ENCODE measurements around the gene SMAD3. TPM values are rescaled to one million over a fixed set of nuclear protein-coding genes. Genes with fewer than 3 reads are reported as not detected.

Gene SMAD3
- total and polyA plus RNA-seq, 2 of the 4 experiments (the other 2 are of a cell fraction) = 71.0 to 177 TPM

DNA sequence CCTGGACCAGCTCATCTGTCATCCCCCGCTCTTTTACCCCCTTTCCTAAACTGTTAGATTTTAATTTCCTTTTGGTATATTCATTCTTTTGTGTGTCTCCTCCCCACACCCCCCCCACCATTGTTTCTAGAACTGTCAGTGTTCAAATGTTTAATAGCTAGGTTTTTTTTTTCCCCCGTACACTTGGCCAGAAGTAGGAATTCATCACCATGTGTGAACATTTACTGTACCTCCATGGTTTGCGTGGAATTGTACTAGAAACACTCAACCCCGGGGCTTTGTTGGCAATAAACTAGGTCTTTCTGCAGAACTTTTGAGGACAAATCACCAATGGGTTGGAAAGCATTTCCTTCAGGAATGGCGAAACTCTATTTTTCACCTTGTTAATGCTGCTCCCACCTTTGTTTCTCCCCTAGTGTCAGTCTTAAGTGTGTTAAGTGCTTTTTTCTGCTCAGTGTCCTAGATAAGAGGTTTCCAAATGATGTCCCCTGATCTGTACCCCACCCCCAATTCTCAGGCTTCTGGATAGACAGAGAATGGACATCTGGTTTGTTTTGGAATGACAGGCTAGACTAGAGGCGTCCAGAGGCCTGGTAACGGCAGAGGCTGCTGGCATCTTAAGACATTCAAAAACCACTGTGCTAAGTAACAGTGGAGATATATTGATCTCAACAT, 76.8 kb downstream of the SMAD3 start (continued):
- no peak for TF ChIP-seq MAZ (IDR thresholded peaks at IDR 0.05; ENCODE audit: borderline replicate concordance, low read depth, low read length)

DNA sequence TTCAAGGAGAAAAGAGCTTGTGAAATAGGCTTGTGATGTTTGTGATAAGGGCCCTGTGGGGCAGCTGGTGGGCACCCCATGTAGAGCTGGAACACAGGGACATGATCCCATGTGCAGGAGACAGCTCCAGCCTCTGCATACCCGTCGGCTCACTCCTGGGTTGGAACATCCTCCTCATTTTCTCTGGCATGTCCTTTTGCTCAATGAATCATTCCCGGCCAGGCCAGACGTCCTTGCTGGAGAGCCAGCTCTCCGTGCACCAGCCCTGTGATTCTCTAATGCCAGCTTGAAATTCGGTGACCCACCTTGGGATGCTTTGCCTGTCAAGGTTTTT, 77.3 kb downstream of the SMAD3 start:
- Histone ChIP-seq H3K4me1 (ENCODE audit: control insufficient read depth, insufficient read depth, low read length) (peaks cover 66% of the 10 kb centered on the region), H3K9me3 (ENCODE audit: control insufficient read depth, insufficient read depth, low read length) (no peaks in the 10 kb centered on the region), H4K20me1 (ENCODE audit: insufficient read depth, low read length) (peaks cover 23% of the 10 kb centered on the region; the same call in 1 of the 2 replicates), H4K5ac (ENCODE audit: low read depth, low read length) (peak overlapping the region; percentile 21; the same call in 1 of the 2 replicates), H3K27ac (ENCODE audit: insufficient read depth, low read length) (peak overlapping the region; percentile 54), H3K14ac (replicated peaks; ENCODE audit: low read depth, low read length) (peak overlapping the region; percentile 47), H4K8ac (ENCODE audit: low read depth in 2 of 2, low read length in 2 of 2) (peak overlapping the region; percentile 82 to 88), H2AFZ (replicated peaks; ENCODE audit: low read length, poor library complexity) (no peak overlapping the region), H3K23ac (ENCODE audit: low read depth, low read length) (peak overlapping the region; percentile 95), H2AK9ac (replicated peaks; ENCODE audit: low read depth, low read length, poor library complexity) (no peak overlapping the region), H2BK15ac (ENCODE audit: low read depth, low read length) (peak overlapping the region; percentile 51; the same call in 2 of the 3 replicates), H3K56ac (ENCODE audit: extremely low read depth, insufficient read depth, low read length) (peak overlapping the region; percentile 65), H3K79me1 (ENCODE audit: low read depth in 1 of 2, low read length in 2 of 2) (peaks cover 9 to 88% of the 10 kb centered on the region in 2 experiments; a peak in 3 of 4 replicates), H2BK5ac (ENCODE audit: low read depth, low read length, poor library complexity, severe bottlenecking) (peak overlapping the region; percentile 90), H2BK20ac (ENCODE audit: low read depth, low read length) (peak overlapping the region; percentile 84), H2AK5ac (ENCODE audit: low read depth, low read length) (peak overlapping the region; percentile 52), H4K91ac (ENCODE audit: insufficient read depth, low read depth, low read length) (peak overlapping the region; percentile 56), H3K18ac (ENCODE audit: low read depth, low read length) (peak overlapping the region; percentile 25), H2BK120ac (ENCODE audit: low read depth, low read length) (peak overlapping the region; percentile 88), H3K9me1 (ENCODE audit: insufficient read depth, low read length) (peaks cover 33% of the 10 kb centered on the region), H3K36me3 (ENCODE audit: control insufficient read depth, insufficient read depth, low read length) (peaks cover 8% of the 10 kb centered on the region; the same call in 1 of the 2 replicates), H3K4me2 (ENCODE audit: low read depth, low read length) (peak overlapping the region; percentile 14), H3K4ac (ENCODE audit: low read depth, low read length) (peak overlapping the region; percentile 75), H3K27me3 (ENCODE audit: control insufficient read depth, insufficient read depth, low read length) (no peaks in the 10 kb centered on the region), H3K4me3 (ENCODE audit: insufficient read depth, low read depth, low read length) (no peak overlapping the region), H3K9ac (ENCODE audit: low read depth, low read length) (peak overlapping the region; percentile 11)
- in situ Hi-C loops (cut with MboI; ENCODE audit: low sequenced_read_pairs) = no loop called here
- dilution Hi-C loops (cut with HindIII; ENCODE audit: low sequenced_read_pairs, unreplicated experiment) = no loop called here
- BruUV-seq (replicated peaks) = no TSS peak
- DNase-seq = peak; percentile 81
- CTCF ChIA-PET = interaction anchor here (0.5 kb wide), 1 partner anchor 99 kb away, joined by 4 read pairs; no protein-coding TSS in a partner anchor
- ATAC-seq (ENCODE audit: low read depth) = peak; percentile 16
- no peak for TF ChIP-seq RCOR1 (IDR thresholded peaks at IDR 0.05; ENCODE audit: insufficient replicate concordance, low read length)
- TF ChIP-seq FOS (IDR thresholded peaks at IDR 0.05; ENCODE audit: low read depth, low read length) = 0 out of 2 replicates have a peak, but pooled peaks have one; percentile 7
- TF ChIP-seq CEBPB (IDR thresholded peaks at IDR 0.05; ENCODE audit: low read depth, low read length) = 0 out of 2 replicates have a peak, but pooled peaks have one; percentile 2
- peak; percentile 38; the same call in 1 of the 2 replicates for TF ChIP-seq MAZ (IDR thresholded peaks at IDR 0.05; ENCODE audit: borderline replicate concordance, low read depth, low read length)
- no peak for TF ChIP-seq NFE2L2 (IDR thresholded peaks at IDR 0.05; ENCODE audit: low read depth, low read length)
- no peak for TF ChIP-seq MXI1 (IDR thresholded peaks at IDR 0.05; ENCODE audit: borderline replicate concordance, low read depth, low read length)
- intact Hi-C loops (cut with micrococcal nuclease) = loop anchor here (10.0 kb wide), 1 partner anchor 198 kb away; no protein-coding TSS in a partner anchor
- no CpG with 5 or more reads among the region's 6 CpGs for WGBS, 2 experiments (ENCODE audit: extremely low coverage in 2 of 2, insufficient read length in 1 of 2)
- POLR2A ChIA-PET (ENCODE audit: unreplicated experiment) = interaction anchor here (0.6 kb wide), 1 partner anchor 165 kb away, joined by 3 read pairs; no protein-coding TSS in a partner anchor
